Spleen (tissue), 7 donors: Measurements from ENCODE around the gene NOTCH2.
"Not testable (repeated sequence)": the region's sequence is repeated elsewhere in the genome, so short reads cannot be mapped to it uniquely, and the experiment has no call there.

Experiments
- CTCF ChIP-seq, 11 experiments: fragments of 200-600 bp in 7 of 11; fragments of 450-650 bp in 4 of 11; sonication (generic) in 4 of 11; IDR thresholded peaks in 8 of 11; conservative IDR thresholded peaks in 3 of 11; 1 replicate in 7 of 11; 2 replicates in 4 of 11; pipeline versions ENCODE4 v1.4.0 to v1.8.0; 2016 to 2021; ENCODE audit warnings: antibody characterized with exemption in 11 of 11, inconsistent platforms in 4 of 11, mild to moderate bottlenecking in 1 of 11
- POLR2A ChIP-seq, 3 donors: fragments of 450-650 bp; IDR thresholded peaks; one replicate each; pipeline ENCODE4 v1.5.1; 2017; ENCODE audit warnings: antibody characterized with exemption in 3 of 3, mild to moderate bottlenecking in 1 of 3
- POLR2AphosphoS5 ChIP-seq, 3 donors: sonication (generic); formaldehyde crosslinking; IDR thresholded peaks; one replicate each; pipeline ENCODE4 v1.5.1; 2017; ENCODE audit warnings: antibody characterized with exemption in 3 of 3
- donor health status: DM: no; HTN: no; CAD: no; lungs with moderate emphysema.
- donor health status: DM: no; HTN: no; CAD: no.
- donor health status: DM: no; HTN: no; CAD: no.

DNA sequence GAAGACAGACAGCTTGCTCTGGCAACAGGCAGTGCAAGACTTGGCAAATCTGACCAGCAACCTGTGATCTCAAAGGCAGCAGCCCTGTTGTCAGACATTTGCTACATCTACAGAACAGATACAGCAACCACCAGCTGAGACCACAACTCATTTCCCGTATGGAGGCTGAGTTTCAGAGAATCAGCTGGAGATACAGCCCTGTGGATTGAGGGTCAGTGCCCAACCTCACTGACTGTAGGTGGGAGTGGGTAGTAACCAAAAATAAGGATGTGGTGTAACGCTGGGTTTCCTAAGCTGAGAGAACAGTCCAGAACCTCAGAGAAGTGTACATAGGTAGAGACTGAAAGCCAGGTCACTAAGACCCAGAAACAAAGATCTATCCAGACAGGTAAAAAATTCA, 35.8 kb upstream of the NOTCH2 start:
- TF ChIP-seq CTCF (IDR thresholded peaks at IDR 0.05 in 8 of 11, conservative IDR thresholded peaks at IDR 0.05 in 3 of 11); POLR2AphosphoS5 (IDR thresholded peaks at IDR 0.05); POLR2A (IDR thresholded peaks at IDR 0.05): not testable (repeated sequence)
